ENCODE results near the gene PRRC2B.

Gene PRRC2B

DNA sequence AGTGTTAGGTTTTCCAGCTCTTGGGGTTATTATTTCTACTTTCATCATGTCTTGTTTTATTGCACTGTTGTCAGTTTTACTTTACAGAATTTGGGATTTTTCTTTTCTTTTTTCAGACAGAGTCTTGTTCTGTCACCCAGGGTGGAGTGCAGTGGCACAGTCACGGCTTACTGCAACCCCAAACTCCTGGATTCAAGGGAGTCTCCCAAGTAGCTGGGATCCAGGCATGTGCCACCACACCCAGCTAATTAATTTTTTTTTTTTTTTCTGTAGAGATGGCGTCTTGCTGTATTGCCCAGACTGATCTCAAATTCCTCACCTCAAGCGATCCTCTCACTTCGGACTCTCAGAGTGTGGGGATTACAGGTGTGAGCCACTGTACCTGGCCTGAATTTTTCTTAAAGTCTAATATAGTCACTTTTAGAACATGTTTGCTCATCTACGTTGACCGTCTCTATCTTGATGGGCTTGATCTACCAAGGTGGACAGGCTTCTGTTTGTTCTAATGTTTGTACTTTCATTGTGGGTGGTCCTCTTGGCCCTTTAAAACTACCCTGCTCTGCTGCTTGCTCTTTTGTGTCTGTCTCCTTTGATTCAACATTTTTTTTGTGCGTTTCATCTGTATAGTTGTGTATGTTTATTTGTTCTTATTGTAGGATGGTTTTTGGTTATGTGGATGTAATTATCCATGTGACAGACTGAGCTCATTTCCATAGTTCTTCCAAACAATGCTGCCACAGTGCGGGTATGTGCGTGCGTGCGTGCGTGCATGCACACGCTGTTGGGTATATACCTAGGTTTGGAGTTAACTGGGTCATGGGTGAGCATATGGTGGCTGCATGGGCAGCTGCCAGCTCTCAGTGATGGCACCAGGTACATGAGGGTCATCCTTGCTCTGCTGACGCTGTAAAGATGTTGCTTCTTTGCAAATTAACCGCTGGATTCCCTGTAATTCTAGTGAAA, 18.1 kb downstream of the PRRC2B start:
- no peak overlapping the region for H3K4me3 ChIP-seq (ENCODE audit: low read depth in 1 of 2, low read length in 1 of 2)
- H3K9me3 ChIP-seq: no peaks in the 10 kb centered on the region
- no peak overlapping the region for H3K27ac ChIP-seq
- TF ChIP-seq, protein P1, sequence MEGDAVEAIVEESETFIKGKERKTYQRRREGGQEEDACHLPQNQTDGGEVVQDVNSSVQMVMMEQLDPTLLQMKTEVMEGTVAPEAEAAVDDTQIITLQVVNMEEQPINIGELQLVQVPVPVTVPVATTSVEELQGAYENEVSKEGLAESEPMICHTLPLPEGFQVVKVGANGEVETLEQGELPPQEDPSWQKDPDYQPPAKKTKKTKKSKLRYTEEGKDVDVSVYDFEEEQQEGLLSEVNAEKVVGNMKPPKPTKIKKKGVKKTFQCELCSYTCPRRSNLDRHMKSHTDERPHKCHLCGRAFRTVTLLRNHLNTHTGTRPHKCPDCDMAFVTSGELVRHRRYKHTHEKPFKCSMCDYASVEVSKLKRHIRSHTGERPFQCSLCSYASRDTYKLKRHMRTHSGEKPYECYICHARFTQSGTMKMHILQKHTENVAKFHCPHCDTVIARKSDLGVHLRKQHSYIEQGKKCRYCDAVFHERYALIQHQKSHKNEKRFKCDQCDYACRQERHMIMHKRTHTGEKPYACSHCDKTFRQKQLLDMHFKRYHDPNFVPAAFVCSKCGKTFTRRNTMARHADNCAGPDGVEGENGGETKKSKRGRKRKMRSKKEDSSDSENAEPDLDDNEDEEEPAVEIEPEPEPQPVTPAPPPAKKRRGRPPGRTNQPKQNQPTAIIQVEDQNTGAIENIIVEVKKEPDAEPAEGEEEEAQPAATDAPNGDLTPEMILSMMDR (IDR thresholded peaks at IDR 0.05): no peak
- no peaks in the 10 kb centered on the region for H3K27me3 ChIP-seq
- peaks cover 31 to 39% of the 10 kb centered on the region in 2 experiments for H3K4me1 ChIP-seq (ENCODE audit: control insufficient read depth in 1 of 2, insufficient read depth in 1 of 2, low read depth in 1 of 2, low read length in 1 of 2)
- no peaks in the 10 kb centered on the region for H3K36me3 ChIP-seq

DNA sequence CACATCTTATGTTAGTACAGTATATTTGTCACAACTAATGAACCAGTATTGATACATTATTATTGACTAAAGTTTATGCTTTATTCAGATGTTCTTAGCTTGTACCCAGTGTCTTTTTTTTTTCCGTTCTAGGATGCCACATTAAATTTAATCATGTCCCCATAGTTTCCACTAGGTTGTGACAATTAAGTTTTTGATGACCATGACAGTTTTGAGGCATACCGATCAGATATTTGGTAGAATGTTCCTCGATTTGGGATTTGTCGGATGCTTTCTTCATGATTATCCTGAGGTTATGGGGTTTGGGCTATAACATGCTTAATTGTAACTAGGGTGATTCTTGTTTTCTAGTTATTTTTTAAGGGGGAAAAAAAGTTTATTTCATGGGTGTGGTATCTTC, 22.6 kb downstream of the PRRC2B start:
- Histone ChIP-seq H3K4me1 (ENCODE audit: control insufficient read depth in 1 of 2, insufficient read depth in 1 of 2, low read depth in 1 of 2, low read length in 1 of 2) (peaks cover 11 to 14% of the 10 kb centered on the region in 2 experiments), H3K9me3 (no peaks in the 10 kb centered on the region), H3K36me3 (peaks cover 4% of the 10 kb centered on the region), H3K4me3 (ENCODE audit: low read depth in 1 of 2, low read length in 1 of 2) (no peak overlapping the region), H3K27ac (no peak overlapping the region), H3K27me3 (no peaks in the 10 kb centered on the region)
- TF ChIP-seq, protein P1 (IDR thresholded peaks at IDR 0.05): no peak

DNA sequence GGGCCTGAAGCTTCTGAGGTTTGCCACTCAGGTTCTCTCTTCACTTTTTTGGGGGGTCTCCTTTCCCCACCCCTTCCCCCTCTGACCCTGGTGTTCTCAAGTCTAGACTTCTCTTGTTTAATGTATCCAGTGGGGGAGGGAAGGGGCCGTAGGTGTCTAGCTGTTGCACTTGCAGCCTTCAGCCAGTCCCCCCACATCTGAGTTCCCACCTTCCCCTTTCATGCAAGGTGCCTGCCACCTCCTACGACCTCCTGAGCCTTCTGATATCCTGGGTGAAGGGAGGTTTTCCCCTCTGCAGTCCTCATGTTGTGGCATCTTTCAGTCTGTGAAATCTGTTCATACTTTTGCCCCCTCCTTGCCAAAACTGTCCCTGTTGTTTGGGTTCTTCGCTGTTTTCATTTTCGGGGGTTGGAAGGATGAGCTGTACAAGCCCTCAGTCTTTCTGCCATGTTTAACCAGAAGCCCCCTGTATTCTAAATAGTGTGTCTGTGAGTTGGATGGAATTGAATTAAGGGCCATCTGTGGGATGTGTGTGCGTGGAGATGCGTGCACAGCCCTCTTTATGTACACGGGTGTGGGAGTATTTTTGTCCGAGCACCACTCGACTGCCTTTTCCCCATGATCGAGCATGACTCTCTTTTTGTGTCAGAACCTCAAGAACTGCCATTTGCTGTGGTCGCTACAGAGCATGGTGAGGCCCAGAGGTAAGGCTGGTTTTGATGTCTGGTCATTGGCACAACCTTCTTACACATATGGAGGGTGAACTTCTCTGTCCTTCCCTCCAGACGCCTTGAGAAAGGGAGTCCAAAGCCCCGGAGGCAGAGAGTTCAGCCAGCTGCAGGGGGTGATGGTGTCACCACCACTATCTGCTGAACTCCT, 23.6 kb downstream of the PRRC2B start:
- no peaks in the 10 kb centered on the region for H3K9me3 ChIP-seq

DNA sequence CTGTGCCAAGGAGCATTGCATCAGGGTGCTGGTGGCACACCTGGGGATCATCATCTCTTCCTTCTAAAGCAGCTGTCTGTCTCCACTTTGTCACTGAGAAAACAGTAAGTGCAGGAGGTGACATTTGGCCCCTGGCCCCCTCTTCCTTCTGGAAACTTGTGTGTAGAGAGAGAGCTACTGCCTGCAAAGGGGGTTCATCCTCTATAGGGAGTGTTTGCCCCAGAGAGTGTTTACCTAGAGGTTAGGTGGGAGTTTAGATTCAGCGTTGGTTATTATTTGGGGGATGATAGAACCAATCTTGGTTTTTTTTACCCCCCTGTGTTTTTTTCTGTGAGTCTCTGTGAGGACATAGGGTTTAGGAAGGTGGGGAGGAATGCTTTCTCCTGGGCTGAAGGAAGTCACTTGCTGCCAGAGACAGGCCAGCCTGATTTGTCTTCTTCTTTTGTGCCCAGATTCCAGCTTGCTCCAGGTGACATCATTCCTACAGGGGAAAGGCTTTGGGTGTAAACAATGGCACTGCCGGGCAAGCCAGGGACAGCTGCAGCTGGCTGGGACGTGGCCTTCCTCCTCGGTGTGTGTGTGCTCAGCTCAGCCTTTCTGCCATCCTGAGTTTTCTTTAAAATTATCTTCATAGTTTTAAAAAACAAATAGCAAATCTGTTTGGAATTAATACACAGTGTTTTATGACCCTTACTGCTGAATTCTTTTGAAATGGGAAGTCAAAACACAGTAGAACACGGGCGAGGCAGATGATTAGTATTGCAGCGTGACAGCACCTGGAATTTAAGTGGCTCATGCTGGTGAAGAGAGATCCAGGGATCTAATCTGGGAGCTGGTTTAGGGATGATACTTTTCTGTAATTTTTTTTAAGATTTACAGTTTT, 24.5 kb downstream of the PRRC2B start:
- H3K27ac ChIP-seq: peak overlapping the region; percentile 7
- no peak overlapping the region for H3K4me3 ChIP-seq (ENCODE audit: low read depth in 1 of 2, low read length in 1 of 2)
- H3K4me1 ChIP-seq (ENCODE audit: control insufficient read depth in 1 of 2, insufficient read depth in 1 of 2, low read depth in 1 of 2, low read length in 1 of 2): peaks cover 11 to 14% of the 10 kb centered on the region in 2 experiments
- peaks cover 8% of the 10 kb centered on the region for H3K36me3 ChIP-seq
- no peaks in the 10 kb centered on the region for H3K27me3 ChIP-seq
- no peaks in the 10 kb centered on the region for H3K9me3 ChIP-seq
- TF ChIP-seq, protein P1 (IDR thresholded peaks at IDR 0.05): no peak

More for the DNA sequence above, 23.6 kb downstream of the PRRC2B start:
- peaks cover 4% of the 10 kb centered on the region for H3K36me3 ChIP-seq
- H3K4me1 ChIP-seq (ENCODE audit: control insufficient read depth in 1 of 2, insufficient read depth in 1 of 2, low read depth in 1 of 2, low read length in 1 of 2): peaks cover 11 to 14% of the 10 kb centered on the region in 2 experiments
- TF ChIP-seq, protein P1 (IDR thresholded peaks at IDR 0.05): no peak
- no peak overlapping the region for H3K4me3 ChIP-seq (ENCODE audit: low read depth in 1 of 2, low read length in 1 of 2)
- H3K27ac ChIP-seq: no peak overlapping the region
- H3K27me3 ChIP-seq: no peaks in the 10 kb centered on the region

Measured in neutrophil (primary cell).